GM21381 (cell line): ENCODE measurements around the gene PIAS4.

Source experiments
- ATAC-seq: cut with Tn5 transposase; IDR thresholded peaks from one replicate; pipeline ENCODE4 v1.9.1; 2021; ENCODE audit warnings: mild to moderate bottlenecking, moderate library complexity; ENCODE audit not compliant: unreplicated experiment

The PIAS4 gene

GRCh38 chr19:4018775-4019504, 11.4 kb downstream of the PIAS4 start:
- no peak for ATAC-seq

DNA sequence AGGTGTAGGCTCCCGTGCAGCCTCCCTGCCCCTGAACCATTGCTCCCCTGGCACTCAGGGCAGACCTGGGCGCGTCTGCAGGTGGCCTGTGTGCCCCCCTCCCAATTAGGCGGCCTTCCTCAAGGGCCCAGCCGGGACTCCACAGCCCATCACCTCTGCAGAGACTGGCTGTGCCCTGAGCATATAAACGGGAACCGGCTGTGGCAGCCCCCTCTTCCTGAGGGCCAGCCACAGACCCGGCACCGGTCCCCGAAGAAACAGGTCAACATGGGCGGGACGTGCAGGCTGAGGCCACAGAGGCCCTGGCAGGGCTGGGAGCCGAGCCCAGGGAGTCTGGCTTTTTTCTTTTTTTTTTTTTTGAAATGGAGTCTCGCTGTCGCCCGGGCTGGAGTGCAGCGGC, 12.0 kb downstream of the PIAS4 start:
- ATAC-seq = no peak

- no peak for ATAC-seq
These were observed 16.3 kb downstream of the PIAS4 start for GRCh38 chr19:4023600-4024398.

DNA sequence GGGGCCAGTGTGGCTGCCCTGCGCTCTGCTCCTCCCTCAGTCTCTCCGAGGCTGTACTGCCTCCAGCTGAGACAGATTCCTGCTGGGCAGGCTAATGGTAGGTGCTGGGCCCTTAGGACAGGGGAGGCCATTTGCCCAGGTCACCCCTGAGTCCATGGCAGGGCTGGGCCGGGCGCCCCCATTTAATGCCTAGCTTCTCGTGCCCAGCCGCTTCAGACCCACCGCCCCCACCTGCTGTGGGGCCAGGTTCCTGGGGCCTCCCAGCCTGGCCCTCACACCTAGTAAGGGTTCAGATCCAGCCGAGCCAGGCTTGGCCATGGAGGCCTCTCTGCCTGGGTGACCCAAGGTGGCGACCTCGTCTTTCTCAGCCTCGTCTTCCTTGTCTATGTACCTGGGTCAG, 17.8 kb downstream of the PIAS4 start:
- no peak for ATAC-seq

DNA sequence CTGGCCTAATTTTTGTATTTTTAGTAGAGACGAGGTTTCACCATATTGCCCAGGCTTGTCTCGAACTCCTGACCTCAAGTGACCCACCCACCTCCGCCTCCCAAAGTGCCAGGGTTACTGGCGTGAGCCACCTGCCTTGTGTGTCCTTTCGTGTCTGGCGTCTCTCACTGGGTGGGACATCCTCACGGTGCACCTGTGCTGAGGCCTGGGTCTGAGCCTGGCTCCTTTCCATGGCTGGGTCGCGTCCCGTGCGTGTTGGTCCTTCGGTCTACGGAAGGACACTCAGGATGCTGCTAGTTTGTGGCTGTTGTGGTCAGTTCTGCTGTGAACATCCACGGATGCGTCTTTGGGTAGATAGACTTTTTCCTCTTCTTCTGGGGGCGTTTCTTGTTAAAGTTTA, 19.6 kb downstream of the PIAS4 start:
- ATAC-seq = no peak

DNA sequence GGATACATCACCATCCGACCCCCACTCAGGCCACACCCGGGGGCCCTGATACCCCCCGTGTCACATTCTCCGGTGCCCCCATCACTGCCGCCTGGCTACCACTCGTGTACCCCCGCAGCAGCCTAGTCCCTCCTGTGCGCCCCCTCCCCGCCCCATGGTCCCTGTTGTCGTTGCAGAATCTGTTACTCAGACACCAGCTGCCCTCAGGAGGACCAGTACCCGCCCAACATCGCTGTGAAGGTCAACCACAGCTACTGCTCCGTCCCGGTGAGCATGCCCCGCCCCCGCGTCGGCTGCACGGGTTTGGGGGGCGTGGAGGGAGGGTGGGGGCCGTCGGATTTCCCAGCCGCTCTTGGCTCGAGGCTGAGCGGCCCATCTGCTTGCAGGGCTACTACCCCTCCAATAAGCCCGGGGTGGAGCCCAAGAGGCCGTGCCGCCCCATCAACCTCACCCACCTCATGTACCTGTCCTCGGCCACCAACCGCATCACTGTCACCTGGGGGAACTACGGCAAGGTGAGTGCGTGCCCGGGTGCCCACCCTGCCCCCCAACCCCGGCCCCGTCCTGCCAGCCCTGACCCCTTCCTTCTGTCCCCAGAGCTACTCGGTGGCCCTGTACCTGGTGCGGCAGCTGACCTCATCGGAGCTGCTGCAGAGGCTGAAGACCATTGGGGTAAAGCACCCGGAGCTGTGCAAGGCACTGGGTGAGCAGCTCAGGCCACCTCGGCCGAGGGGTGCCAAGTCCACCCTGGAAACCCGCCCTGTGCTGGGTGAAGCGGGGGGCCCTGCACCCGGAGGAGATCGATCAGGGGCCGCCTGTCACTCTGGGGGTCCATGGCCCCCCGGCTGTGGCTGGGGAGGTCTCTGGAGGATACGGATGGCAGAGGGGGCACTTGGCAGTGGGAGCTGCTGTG, 21.1 kb downstream of the PIAS4 start:
- no peak for ATAC-seq

DNA sequence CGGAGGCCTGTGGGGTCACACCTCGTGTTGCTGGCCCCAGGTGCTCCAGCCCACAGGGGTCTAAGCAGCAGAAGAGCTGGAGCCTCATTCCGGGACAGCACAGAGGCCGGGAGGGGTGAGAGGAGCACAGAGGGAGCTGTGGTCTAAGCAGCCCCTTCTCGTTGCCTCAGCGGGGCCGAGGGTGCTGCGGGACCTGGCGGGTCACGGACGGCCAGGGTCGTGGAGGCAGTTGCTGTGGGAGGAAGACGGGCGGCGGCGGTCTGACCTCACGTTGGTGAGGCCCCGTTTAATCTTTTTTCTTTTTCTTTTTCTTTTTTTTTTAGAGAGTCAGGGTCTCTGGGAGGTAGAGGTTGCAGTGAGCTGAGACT, 21.7 kb downstream of the PIAS4 start:
- ATAC-seq = no peak

DNA sequence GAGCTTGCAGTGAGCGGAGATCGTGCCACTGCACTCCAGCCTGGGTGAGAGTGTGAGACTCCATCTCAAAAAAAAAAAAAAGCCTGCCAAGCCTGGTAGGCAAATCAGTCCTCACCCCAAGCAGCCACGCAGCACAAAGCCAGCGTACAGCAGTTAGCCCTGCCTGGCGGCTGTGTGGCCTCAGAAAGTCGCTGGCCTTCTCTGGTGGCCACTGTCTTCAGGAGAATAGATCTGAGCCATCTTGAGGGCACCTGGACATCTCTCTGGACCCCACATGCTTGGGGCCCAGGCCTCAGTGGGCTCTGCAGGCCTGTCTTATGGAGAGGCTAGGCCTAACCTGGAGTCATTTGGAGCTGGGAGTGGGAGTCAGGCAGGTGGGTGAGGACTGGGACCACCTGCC, 23.0 kb downstream of the PIAS4 start:
- no peak for ATAC-seq

DNA sequence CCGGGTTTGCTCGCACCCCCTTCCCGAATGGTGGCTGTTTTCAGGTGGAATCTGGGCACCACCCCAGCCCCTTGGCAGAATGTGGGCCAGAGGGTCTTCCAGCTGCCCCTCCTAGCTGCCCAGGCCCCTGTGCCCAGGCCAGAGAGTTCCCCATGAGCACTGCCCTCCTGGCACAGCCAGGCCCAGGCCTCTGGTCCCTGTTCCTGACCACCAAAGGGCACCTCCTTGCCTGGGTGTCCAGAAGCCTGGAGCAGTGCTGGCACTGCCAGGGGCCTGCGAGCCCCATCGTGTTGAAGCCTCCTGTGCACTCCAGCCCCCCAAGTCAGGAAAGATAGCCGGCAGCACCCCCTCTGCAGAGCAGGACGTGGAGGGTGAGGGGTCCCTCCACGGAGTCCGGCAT, 23.4 kb downstream of the PIAS4 start:
- ATAC-seq = no peak

DNA sequence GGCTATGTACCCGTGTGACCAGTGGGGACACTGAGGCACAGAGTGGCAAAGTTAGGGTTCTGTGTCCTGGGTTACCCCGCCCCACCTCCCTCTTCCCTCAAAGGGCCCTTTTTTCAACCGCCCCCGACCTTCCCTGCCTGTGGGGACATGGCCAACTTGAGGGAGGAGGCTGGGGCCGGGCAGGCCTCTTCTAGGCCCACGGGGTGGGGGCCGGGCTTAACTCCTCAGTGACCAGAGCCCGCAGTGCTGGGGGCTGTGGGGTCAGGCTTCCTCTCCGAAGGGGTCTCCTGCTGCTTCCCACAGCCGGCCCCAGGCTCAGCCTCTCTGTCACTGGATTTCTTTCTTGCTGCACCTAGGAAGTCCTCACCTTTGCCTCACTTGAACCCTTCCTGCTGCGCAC, 23.9 kb downstream of the PIAS4 start:
- no peak for ATAC-seq

- ATAC-seq = no peak
These were observed 24.9 kb downstream of the PIAS4 start for GRCh38 chr19:4032436-4032835.

DNA sequence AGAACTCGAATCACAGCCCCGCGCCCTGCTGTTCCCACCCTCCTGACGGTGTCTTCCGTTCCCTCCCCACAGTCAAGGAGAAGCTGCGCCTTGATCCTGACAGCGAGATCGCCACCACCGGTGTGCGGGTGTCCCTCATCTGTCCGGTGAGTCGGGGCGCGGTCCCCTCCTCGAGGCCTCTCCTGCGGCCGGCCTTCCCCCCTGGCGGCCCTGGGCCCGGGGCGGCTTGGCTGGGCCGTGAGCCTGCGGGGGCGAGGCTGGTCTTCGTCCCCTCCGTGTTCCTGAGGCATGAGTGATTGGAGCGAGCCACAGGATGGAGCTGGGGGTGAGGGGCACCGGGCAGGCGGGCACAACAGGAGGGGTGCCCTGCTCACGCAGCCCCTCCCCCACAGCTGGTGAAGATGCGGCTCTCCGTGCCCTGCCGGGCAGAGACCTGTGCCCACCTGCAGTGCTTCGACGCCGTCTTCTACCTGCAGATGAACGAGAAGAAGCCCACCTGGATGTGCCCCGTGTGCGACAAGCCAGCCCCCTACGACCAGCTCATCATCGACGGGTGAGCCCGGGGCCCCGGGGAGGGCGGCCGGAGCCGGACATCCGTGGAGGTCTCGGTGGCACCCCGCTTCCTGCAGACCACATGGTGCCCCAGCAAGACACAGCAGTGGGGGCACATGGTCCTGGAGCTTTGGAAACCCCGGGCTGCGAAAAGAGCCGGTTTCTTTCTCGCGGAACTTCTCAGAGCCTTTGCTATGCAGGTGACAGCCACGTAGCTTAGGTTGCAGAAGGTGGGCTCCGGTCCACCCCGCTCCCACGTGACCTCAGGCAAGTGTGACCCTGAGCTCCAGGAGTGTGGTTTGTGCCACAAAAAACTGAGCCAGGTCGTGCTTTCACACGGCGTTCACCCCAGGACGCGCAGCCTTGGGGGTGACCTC, 25.8 kb downstream of the PIAS4 start:
- ATAC-seq = no peak

- no peak for ATAC-seq
These were observed 26.8 kb downstream of the PIAS4 start for GRCh38 chr19:4034048-4035017.

GRCh38 chr19:4035018-4035566, 27.6 kb downstream of the PIAS4 start:
- ATAC-seq = no peak

- ATAC-seq = no peak
These were observed 28.0 kb downstream of the PIAS4 start for GRCh38 chr19:4035582-4035981.

DNA sequence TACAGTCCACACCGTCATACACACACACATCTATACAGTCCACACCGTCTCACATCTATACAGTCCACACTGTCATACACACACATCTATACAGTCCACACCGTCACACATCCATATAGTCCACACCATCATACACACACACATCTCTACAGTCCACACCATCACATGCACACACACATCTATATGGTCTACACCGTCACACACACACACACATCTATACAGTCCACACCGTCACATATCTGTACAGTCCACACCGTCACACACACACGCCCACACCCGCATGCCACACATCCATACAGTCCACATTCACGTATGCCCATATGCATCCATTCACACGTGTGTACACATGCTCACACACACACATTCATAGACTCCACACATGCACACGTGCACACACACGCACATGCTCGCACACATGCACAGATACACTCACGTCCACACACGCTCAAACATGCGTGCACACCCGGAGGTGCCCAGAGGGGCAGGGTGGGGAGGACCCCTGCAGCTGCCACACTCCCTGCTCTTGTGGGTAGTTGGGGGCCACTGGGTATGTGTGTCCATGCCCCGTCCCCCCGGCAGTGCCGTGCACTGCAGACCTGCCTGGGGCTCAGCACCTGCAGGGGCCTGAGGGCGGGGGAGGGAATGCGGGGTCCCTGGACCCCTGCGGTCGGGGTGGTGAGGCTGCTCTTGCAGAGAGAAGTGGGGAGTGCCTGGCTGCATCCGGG, 29.2 kb downstream of the PIAS4 start:
- no peak for ATAC-seq

DNA sequence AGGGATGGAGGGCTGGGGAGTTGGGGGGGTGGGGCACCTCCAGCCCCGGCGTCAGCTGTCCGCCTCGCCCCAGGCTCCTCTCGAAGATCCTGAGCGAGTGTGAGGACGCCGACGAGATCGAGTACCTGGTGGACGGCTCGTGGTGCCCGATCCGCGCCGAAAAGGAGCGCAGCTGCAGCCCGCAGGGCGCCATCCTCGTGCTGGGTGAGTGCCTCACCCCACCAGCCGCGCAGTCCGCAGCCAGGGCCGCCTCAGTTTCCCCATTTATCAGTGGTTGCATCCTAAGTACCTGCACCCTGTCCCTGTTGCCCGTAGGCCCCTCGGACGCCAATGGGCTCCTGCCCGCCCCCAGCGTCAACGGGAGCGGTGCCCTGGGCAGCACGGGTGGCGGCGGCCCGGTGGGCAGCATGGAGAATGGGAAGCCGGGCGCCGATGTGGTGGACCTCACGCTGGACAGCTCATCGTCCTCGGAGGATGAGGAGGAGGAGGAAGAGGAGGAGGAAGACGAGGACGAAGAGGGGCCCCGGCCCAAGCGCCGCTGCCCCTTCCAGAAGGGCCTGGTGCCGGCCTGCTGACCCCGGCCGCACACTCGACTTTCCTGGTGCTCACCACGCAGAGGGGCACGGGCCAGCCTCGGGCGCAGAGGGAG, 29.9 kb downstream of the PIAS4 start:
- ATAC-seq = no peak

DNA sequence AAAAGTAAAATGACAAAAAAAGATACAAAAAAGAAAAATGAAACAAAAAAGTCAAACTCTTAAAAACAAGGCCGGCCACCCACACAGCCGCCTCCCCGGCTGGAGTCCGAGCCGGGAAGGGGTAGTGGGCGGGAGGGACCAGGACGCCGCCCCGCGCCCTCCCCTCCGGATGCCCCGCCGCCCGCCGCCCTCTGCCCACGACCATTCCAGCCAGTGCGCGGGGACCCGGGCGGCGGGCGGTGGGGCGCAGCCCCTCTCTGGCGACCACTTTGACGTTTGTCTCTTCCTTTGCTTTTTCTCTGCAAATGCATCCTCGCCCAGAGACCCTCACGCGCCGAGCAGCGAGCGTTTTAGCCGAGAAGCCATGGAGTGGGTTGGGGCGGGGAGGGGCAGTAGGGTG, 30.5 kb downstream of the PIAS4 start:
- ATAC-seq = no peak
